GM06990 (cell line): ENCODE data around the gene FAM32A.
A peak's percentile ranks its signal among the peaks of the same experiment; 100 is the strongest.

Experiments used
- DNase-seq: peaks from one replicate; pipeline ENCODE4 v3.0.0-alpha.2; 2011; ENCODE audit not compliant: insufficient read length; ENCODE audit errors: extremely low read depth
- H3K27me3 ChIP-seq: replicated peaks from 2 replicates; pipeline ENCODE4 v1.6.0; 2011; ENCODE audit warnings: low read length; ENCODE audit not compliant: control insufficient read depth, insufficient read depth
- H3K36me3 ChIP-seq: 2 replicates; pipeline ENCODE4 v1.5.1; 2011; ENCODE audit warnings: low read length; ENCODE audit not compliant: control insufficient read depth, insufficient read depth
- H3K4me3 ChIP-seq: replicated peaks from 2 replicates; pipeline ENCODE4 v1.5.1; 2011; ENCODE audit warnings: low read depth, mild to moderate bottlenecking, control low read depth, low read length
- CTCF ChIP-seq: IDR thresholded peaks from 2 replicates; pipeline ENCODE4 v1.5.1; 2011; ENCODE audit warnings: low read length, control low read depth, mild to moderate bottlenecking, inconsistent platforms; ENCODE audit not compliant: insufficient read depth, poor library complexity, severe bottlenecking

Gene FAM32A

GRCh38 chr19:16159655-16160054 lies 25.6 kb upstream of the FAM32A start:
- Histone ChIP-seq H3K27me3 (no peaks in the 10 kb centered on the region), H3K36me3 (peaks cover 24% of the 10 kb centered on the region), H3K4me3 (no peak overlapping the region)
- TF ChIP-seq CTCF = no peak
- DNase-seq = no peak

GRCh38 chr19:16160445-16160942 lies 24.7 kb upstream of the FAM32A start:
- Histone ChIP-seq H3K36me3 (peaks cover 17% of the 10 kb centered on the region), H3K27me3 (no peaks in the 10 kb centered on the region), H3K4me3 (no peak overlapping the region)
- peak; percentile 48 for DNase-seq
- no peak for TF ChIP-seq CTCF

- H3K36me3 ChIP-seq = peaks cover 15% of the 10 kb centered on the region
- no peak for DNase-seq
- no peak for TF ChIP-seq CTCF
- no peak overlapping the region for H3K4me3 ChIP-seq
- no peaks in the 10 kb centered on the region for H3K27me3 ChIP-seq
These were observed 24.2 kb upstream of the FAM32A start for GRCh38 chr19:16160943-16161560.

- Histone ChIP-seq H3K4me3 (no peak overlapping the region), H3K36me3 (peaks cover 12% of the 10 kb centered on the region), H3K27me3 (no peaks in the 10 kb centered on the region)
- DNase-seq = no peak
- TF ChIP-seq CTCF = no peak
These were observed 23.4 kb upstream of the FAM32A start for GRCh38 chr19:16161840-16162239.

GRCh38 chr19:16164222-16164890 lies 20.9 kb upstream of the FAM32A start:
- H3K4me3 ChIP-seq = no peak overlapping the region
- TF ChIP-seq CTCF = no peak
- no peak for DNase-seq
- no peaks in the 10 kb centered on the region for H3K36me3 ChIP-seq
- no peaks in the 10 kb centered on the region for H3K27me3 ChIP-seq
